K562 (cell line): ENCODE measurements around the gene PPP1R13L. TPM values are rescaled to one million over a fixed set of nuclear protein-coding genes. Genes with fewer than 3 reads are reported as not detected.
A peak's percentile ranks its signal among the peaks of the same experiment; 100 is the strongest.

Source experiments
- BMI1 ChIP-seq: fragments of 150-350 bp; IDR thresholded peaks from 2 replicates; pipeline ENCODE4 v1.6.1; 2014; ENCODE audit warnings: low read length
- CREB1 ChIP-seq, 2 experiments: sonication (generic) in 1 of 2; formaldehyde crosslinking in 1 of 2; IDR thresholded peaks; 2 replicates each; pipeline versions ENCODE4 v1.6.1 to v1.8.0; 2012 to 2022; ENCODE audit warnings: inconsistent platforms in 1 of 2, mild to moderate bottlenecking in 1 of 2, missing genetic modification reagents in 1 of 2, moderate library complexity in 1 of 2
- FOXP1 ChIP-seq: sonication (generic); formaldehyde crosslinking; IDR thresholded peaks from 2 replicates; pipeline ENCODE4 v1.8.0; 2022; ENCODE audit warnings: mild to moderate bottlenecking, missing genetic modification reagents
- KDM4B ChIP-seq, 2 experiments: fragments of 450-650 bp in 1 of 2; sonication (generic) in 1 of 2; IDR thresholded peaks; 2 replicates each; pipeline ENCODE4 v1.6.1; 2016 to 2017; ENCODE audit warnings: borderline replicate concordance in 2 of 2, antibody characterized with exemption in 1 of 2, low read depth in 1 of 2, mild to moderate bottlenecking in 1 of 2
- NR3C1 ChIP-seq: sonication (generic); formaldehyde crosslinking; IDR thresholded peaks from 2 replicates; pipeline ENCODE4 v1.8.1; 2022; ENCODE audit warnings: missing genetic modification reagents
- PHTF2 ChIP-seq: fragments of 250-450 bp; sonication (Bioruptor Pico); IDR thresholded peaks from 2 replicates; pipeline ENCODE4 v1.5.0; 2021; ENCODE audit warnings: mild to moderate bottlenecking
- PTRF ChIP-seq: fragments of 450-650 bp; IDR thresholded peaks from 2 replicates; pipeline ENCODE4 v1.6.1; 2016; ENCODE audit warnings: mild to moderate bottlenecking, missing genetic modification characterization, missing compliant biosample characterization
- TEAD4 ChIP-seq, 2 experiments: sonication (generic) in 1 of 2; formaldehyde crosslinking in 1 of 2; IDR thresholded peaks; 2 replicates each; pipeline versions ENCODE4 v1.6.1 to v1.8.0; 2012 to 2022; ENCODE audit warnings: borderline replicate concordance in 1 of 2, inconsistent platforms in 1 of 2, low read length in 1 of 2, mild to moderate bottlenecking in 1 of 2, missing genetic modification reagents in 1 of 2
- ZNF384 ChIP-seq: IDR thresholded peaks from 2 replicates; pipeline ENCODE4 v1.6.1; 2012; ENCODE audit warnings: low read depth, low read length, improper control_type of control experiment
- polyA plus RNA-seq, 8 experiments: library from polyadenylated mRNA; depleted of rRNA in 4 of 8; stranded (reverse) in 5 of 8; unstranded in 3 of 8; fragments of >200 nt; fragmentation: Nextera tagmentation in 2 of 8; fragmentation: Illumina TruSeq in 1 of 8; extraction: Ambion mirVana in 2 of 8; extraction: Trizol in 1 of 8; gene quantifications; 2 replicates each; pipeline versions ENCODE4 v1.2.1 to v1.2.3, GENCODE V29; 2011 to 2014; ENCODE audit warnings: inconsistent platforms in 1 of 8, missing spikeins in 1 of 8
- total RNA-seq, 7 experiments: library from RNA; depleted of rRNA in 6 of 7; stranded (reverse); fragments of >200 nt in 6 of 7; fragmentation: Illumina TruSeq in 2 of 7; extraction: Trizol in 2 of 7; gene quantifications; 2 replicates each; pipeline versions ENCODE4 v1.2.1 to v1.2.3, GENCODE V29; 2011 to 2021; ENCODE audit warnings: low replicate concordance in 1 of 7
- TF ChIP-seq, protein P1 (sequence below): sonication (generic); formaldehyde crosslinking; IDR thresholded peaks from 2 replicates; pipeline ENCODE4 v1.8.0; 2022; ENCODE audit warnings: mild to moderate bottlenecking, missing genetic modification reagents, borderline replicate concordance
- TF ChIP-seq, protein P2 (sequence below): sonication (generic); formaldehyde crosslinking; IDR thresholded peaks from 2 replicates; pipeline ENCODE4 v1.9.0; 2022; ENCODE audit warnings: mild to moderate bottlenecking, missing genetic modification reagents
- TF ChIP-seq, protein P3 (sequence below): fragments of 250-450 bp; sonication (Bioruptor Pico); IDR thresholded peaks from 2 replicates; pipeline ENCODE4 v1.5.0; 2020; ENCODE audit warnings: mild to moderate bottlenecking
- TF ChIP-seq, protein P4 (sequence below): sonication (generic); formaldehyde crosslinking; IDR thresholded peaks from 2 replicates; pipeline ENCODE4 v1.8.1; 2023; ENCODE audit warnings: mild to moderate bottlenecking, missing genetic modification reagents
- TF ChIP-seq, protein P5 (sequence below), 2 experiments: fragments of 450-650 bp in 1 of 2; IDR thresholded peaks; 2 replicates each; pipeline ENCODE4 v1.6.1; 2011 to 2017; ENCODE audit warnings: low read depth in 2 of 2, antibody characterized with exemption in 1 of 2, borderline replicate concordance in 1 of 2, low read length in 1 of 2, mild to moderate bottlenecking in 1 of 2, mixed read lengths in 1 of 2; ENCODE audit not compliant: control insufficient read depth in 1 of 2
- TF ChIP-seq, protein P6 (sequence below): fragments of 450-650 bp; formaldehyde crosslinking; IDR thresholded peaks from 2 replicates; pipeline ENCODE4 v1.4.0; 2022; ENCODE audit warnings: missing genetic modification characterization

The PPP1R13L gene
- total and polyA plus RNA-seq, 9 of the 15 experiments (the other 6 are each of a cell fraction or from before 2014, with no cell fraction given) = 0.32 to 6.7 (median 2.0) TPM

DNA sequence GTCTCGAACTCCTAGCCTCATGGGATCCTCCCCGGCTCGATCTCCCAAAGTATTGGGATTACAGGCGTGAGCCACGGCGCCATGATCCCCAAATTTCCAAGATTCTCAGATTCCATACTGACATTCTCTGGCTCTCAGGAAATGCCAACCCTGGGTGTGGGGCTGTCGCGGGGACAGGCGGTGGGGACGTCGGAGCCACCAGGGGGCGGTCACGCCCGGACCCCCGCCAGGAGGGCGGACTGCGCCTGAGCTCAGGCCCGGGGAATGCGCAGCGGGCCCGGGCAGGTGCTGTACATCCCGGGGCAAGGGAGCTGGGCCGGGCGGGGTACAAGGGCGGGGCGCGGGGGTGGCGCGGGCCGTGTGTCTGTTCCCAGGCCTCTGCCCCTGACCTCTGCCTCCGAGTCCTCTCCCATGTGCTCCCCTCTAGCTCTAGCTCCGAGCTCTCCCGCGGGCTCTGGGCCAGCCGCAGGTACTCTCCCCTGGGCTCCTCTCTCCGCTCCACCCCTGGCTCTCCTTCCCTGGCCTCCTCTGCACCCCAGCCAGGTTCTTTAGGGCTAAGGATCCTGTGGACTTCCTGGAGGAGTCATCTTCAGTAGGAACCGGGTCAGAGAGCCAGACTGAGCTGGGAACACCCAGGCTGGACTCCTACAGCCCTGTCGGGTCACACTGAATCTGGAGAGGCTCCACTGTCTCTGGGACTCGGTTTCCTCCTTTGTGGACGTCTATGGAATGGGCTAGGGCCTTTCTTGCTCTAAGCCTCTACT, 2.4 kb downstream of the PPP1R13L start (continued):
- TF ChIP-seq, protein P1, sequence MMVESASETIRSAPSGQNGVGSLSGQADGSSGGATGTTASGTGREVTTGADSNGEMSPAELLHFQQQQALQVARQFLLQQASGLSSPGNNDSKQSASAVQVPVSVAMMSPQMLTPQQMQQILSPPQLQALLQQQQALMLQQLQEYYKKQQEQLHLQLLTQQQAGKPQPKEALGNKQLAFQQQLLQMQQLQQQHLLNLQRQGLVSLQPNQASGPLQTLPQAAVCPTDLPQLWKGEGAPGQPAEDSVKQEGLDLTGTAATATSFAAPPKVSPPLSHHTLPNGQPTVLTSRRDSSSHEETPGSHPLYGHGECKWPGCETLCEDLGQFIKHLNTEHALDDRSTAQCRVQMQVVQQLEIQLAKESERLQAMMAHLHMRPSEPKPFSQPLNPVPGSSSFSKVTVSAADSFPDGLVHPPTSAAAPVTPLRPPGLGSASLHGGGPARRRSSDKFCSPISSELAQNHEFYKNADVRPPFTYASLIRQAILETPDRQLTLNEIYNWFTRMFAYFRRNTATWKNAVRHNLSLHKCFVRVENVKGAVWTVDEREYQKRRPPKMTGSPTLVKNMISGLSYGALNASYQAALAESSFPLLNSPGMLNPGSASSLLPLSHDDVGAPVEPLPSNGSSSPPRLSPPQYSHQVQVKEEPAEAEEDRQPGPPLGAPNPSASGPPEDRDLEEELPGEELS = no peak
- TF ChIP-seq KDM4B (IDR thresholded peaks at IDR 0.05; ENCODE audit: borderline replicate concordance in 2 of 2, low read depth in 1 of 2) (no peak), FOXP1 (CRISPR knock-in tag) (no peak), TEAD4 (IDR thresholded peaks at IDR 0.05; ENCODE audit: low read length) (0 out of 2 replicates have a peak, but pooled peaks have one; percentile 18), TEAD4 (CRISPR knock-in tag; IDR thresholded peaks at IDR 0.05; ENCODE audit: borderline replicate concordance) (no peak), NR3C1 (CRISPR knock-in tag) (no peak), PHTF2 (CRISPR knock-in tag) (no peak), CREB1 (IDR thresholded peaks at IDR 0.05) (no peak), CREB1 (CRISPR knock-in tag; IDR thresholded peaks at IDR 0.05) (peak; percentile 40; the same call in 1 of the 2 replicates), BMI1 (no peak), PTRF (no peak), ZNF384 (no peak)
- TF ChIP-seq, protein P2, sequence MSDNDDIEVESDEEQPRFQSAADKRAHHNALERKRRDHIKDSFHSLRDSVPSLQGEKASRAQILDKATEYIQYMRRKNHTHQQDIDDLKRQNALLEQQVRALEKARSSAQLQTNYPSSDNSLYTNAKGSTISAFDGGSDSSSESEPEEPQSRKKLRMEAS = peak; percentile 59
- TF ChIP-seq, protein P3, sequence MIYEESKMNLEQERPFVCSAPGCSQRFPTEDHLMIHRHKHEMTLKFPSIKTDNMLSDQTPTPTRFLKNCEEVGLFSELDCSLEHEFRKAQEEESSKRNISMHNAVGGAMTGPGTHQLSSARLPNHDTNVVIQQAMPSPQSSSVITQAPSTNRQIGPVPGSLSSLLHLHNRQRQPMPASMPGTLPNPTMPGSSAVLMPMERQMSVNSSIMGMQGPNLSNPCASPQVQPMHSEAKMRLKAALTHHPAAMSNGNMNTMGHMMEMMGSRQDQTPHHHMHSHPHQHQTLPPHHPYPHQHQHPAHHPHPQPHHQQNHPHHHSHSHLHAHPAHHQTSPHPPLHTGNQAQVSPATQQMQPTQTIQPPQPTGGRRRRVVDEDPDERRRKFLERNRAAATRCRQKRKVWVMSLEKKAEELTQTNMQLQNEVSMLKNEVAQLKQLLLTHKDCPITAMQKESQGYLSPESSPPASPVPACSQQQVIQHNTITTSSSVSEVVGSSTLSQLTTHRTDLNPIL (CRISPR knock-in tag) = no peak
- TF ChIP-seq, protein P4, sequence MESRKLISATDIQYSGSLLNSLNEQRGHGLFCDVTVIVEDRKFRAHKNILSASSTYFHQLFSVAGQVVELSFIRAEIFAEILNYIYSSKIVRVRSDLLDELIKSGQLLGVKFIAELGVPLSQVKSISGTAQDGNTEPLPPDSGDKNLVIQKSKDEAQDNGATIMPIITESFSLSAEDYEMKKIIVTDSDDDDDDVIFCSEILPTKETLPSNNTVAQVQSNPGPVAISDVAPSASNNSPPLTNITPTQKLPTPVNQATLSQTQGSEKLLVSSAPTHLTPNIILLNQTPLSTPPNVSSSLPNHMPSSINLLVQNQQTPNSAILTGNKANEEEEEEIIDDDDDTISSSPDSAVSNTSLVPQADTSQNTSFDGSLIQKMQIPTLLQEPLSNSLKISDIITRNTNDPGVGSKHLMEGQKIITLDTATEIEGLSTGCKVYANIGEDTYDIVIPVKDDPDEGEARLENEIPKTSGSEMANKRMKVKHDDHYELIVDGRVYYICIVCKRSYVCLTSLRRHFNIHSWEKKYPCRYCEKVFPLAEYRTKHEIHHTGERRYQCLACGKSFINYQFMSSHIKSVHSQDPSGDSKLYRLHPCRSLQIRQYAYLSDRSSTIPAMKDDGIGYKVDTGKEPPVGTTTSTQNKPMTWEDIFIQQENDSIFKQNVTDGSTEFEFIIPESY (CRISPR knock-in tag) = peak; percentile 98
- TF ChIP-seq, protein P5, sequence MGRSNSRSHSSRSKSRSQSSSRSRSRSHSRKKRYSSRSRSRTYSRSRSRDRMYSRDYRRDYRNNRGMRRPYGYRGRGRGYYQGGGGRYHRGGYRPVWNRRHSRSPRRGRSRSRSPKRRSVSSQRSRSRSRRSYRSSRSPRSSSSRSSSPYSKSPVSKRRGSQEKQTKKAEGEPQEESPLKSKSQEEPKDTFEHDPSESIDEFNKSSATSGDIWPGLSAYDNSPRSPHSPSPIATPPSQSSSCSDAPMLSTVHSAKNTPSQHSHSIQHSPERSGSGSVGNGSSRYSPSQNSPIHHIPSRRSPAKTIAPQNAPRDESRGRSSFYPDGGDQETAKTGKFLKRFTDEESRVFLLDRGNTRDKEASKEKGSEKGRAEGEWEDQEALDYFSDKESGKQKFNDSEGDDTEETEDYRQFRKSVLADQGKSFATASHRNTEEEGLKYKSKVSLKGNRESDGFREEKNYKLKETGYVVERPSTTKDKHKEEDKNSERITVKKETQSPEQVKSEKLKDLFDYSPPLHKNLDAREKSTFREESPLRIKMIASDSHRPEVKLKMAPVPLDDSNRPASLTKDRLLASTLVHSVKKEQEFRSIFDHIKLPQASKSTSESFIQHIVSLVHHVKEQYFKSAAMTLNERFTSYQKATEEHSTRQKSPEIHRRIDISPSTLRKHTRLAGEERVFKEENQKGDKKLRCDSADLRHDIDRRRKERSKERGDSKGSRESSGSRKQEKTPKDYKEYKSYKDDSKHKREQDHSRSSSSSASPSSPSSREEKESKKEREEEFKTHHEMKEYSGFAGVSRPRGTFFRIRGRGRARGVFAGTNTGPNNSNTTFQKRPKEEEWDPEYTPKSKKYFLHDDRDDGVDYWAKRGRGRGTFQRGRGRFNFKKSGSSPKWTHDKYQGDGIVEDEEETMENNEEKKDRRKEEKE (IDR thresholded peaks at IDR 0.05; ENCODE audit: borderline replicate concordance in 1 of 2, control insufficient read depth in 1 of 2, low read depth in 2 of 2, low read length in 1 of 2) = 0 out of 4 replicates have a peak, but pooled peaks of 1 of the 2 experiments have one; percentile 25
- TF ChIP-seq, protein P6, sequence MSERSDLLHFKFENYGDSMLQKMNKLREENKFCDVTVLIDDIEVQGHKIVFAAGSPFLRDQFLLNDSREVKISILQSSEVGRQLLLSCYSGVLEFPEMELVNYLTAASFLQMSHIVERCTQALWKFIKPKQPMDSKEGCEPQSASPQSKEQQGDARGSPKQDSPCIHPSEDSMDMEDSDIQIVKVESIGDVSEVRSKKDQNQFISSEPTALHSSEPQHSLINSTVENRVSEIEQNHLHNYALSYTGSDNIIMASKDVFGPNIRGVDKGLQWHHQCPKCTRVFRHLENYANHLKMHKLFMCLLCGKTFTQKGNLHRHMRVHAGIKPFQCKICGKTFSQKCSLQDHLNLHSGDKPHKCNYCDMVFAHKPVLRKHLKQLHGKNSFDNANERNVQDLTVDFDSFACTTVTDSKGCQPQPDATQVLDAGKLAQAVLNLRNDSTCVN (CRISPR knock-in tag) = no peak
